ENCODE measurements around the gene CHRND.

CHRND gene

DNA sequence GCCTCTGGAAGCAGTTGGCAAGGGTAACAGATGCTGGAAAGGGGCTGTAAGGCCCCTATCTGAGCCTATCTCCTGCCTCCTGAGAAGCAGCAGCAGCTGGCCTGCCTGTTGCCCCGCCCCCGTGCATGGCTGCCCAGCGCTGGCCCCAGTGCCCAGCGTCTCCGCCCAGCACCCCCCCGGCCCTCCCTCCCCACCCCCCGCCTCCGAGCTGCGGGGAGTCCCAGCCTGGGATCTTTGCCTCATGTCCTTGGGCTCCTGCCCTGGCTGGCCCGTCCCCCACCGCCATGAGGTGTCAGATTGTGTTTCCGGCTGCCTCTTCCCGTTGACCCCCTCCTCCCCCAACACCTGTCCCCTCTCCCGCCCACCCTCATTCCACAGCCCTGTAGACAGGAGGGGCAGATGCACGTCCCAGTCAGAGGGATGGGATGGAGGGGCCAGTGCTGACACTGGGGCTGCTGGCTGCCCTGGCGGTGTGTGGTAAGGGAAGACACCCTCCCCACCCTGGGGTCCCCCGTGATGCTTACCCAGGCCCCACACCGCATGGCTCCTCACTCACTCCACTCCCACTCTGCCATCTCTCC, at the start of gene CHRND:
Gene CHRND (plus strand): TSS at position 370 of the 581 bp plus-strand sequence. CDS start 56 bp downstream, at position 426.
- no peak for DNase-seq

DNA sequence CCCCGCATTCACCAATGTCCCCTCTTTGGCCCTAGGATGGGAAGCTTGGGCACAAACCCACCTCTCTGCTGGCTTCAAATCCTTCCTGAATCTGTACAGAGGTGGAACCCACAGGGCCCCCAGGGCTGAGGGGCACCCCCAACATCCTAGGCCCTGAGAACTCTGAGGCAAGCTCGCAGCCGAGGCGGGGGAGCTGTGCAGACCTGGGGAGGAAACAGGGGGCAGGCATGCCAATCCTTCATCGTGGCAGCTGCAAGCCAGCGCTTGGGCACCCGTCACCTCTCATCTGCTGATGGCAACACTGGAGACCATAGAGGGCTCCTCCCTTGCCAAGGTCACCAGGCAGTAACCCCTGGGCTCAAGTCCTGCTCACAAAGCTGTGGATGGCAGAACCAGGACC, 49.2 kb upstream of the CHRND start:
- no peak for DNase-seq

DNA sequence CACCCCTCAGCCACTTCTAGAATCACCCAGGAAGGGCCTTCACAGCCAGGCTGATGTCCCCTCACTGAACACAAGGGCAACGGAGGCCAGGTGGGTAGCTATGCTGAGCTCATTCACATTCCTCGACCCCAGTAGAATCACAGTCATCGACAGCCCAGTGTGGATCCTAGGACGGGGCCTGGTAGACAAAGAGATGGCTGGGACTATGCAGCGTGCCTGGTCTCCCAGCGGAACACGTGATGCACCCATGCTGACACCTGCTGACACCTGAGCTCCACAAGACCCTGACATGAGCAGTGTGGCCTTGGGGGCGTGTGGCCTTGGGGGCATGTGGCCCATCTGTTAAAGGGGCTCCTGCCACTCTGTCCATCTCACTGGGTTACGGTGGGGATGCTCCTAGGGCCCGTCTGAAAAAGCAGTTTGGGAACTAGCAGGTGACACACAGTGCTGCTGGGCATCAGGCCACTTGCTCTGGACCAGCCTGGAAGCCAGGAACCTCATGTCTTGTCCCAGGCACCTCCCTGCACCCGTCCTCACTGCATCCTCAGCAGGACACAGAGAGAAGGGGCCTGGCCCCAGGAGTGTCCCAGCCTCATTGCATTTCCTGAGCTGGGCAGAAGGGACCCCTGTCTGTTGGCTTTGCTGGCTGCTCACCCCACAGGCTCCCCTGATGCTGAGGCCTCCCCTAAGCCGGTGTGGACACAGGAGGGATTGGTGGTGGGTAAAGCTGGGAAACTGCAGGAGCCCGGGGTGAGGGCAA, 48.0 kb upstream of the CHRND start:
- DNase-seq = no peak

DNA sequence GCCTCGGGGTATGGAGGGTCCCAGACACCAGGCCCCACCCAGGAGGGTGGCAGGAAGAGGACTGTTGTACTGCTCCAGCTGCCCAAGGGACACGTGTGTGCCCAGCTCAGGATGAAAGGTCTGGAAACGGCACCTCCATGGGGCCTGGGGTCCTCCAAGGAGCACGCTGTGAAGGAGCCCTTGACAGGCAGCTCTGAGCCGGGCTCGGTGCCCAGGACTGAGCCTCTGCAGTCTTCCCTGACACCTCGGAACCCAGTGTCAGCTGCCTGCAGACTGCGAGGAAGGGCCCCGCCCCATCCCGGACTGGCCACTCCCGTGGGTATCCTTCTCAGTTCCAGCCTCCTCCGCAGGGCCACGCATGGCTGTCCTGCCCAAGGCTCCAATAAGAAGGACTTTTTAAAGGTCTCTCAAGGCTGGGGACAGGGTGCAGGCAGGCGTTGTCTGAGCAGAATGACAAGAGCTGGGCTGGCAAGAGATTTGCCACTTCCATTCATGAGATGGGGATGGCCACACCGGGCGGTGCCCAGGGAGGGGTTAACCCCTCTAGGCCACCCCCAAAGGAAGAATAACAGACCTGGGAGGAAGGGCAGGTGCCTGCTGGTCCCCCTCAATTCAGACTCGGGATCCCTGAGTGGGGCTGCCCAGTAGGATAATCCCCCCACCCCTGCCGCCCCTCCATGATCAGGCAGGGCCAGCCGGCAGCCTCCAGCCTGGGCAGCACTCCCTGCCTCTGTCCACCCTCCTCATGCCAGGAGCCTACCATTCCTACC, 47.2 kb upstream of the CHRND start:
- DNase-seq = no peak

DNA sequence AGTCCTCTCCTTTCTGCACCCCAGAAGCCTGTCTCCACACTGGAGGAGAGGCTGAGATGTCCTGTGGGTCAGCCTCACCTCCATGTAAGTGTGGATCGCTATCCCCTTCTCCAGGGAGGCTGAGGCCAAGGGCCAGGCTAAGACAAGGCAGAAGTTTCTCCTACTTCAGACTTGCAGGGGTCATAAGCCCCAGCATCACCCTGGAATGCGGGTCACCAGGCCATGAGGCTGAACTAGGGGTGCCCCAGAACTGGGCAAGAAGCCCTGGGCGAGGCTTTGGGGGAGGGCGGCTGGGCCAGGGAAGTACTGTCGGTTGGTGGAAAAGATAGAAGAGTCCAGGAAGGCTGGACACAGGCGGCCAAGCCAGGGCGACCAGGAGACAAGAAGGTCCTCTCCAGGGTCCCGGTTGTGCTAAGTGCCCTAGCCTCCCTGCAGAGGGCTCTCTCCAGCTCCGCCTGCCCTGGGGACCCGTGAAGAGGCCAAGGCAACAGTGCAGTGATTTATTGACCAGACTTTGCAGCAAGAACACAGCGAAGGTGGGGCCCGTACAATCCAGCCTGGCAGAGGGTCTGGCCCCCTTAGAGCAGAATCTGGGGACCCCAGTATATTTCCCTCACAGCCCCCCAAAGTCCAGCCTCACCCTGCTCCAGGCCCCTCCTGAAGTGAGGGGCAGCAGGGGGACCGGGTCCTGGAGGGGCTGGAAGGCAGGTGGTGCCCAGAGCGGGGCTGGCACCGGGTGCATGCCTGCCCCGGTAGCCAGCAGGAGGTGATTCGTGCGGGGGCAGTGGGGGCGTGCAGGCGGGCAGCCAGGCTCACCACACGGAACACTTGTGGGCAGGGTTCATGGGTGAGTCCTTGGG, 46.4 kb upstream of the CHRND start:
- no peak for DNase-seq

DNA sequence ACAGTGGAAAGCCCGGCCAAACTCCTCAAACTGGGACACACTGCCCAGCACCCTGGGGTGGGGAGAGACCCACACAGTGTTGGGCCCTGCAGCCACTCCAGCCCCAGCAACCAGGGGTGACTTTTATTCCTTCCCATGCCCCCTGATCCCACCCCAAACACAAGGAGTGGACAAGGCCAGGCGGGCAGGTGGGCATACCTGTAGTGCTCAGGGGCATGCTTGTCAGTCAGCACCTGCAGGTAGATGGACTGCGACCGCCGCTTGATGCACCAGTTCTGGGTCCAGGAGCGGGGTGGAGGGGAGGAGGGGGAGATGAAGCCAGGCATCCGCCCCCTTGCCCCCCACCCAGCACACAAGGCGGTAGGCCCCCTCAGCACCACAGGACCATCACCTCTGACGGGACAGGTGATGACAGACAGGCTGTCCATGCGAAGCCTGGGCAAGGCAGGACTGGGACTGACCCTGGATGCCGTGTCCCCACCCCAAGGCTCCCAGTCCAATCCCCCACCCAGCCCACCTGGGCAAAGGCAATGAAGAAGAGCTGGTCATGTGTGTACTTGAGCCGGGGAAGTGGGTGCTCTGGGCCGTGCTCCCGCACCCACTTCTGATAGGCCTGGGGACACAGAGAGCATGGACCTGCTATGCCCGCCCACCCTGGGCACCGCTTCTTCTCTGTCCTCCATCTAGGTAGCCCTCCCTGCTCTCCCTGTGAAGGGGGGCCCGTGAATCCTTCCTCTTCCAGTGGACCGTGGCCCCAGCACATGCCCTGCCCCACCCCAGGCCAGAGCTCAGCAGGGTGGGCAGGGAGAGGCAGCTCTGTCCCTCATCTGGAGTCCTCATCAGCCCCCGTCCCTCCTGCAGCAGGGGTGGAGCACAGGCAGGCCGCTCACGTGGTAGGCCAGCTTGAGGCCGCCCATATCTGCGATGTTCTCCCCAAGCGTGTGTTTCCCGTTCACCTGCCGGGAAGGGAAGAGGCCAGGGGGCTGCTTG, 45.5 kb upstream of the CHRND start:
- DNase-seq = no peak

DNA sequence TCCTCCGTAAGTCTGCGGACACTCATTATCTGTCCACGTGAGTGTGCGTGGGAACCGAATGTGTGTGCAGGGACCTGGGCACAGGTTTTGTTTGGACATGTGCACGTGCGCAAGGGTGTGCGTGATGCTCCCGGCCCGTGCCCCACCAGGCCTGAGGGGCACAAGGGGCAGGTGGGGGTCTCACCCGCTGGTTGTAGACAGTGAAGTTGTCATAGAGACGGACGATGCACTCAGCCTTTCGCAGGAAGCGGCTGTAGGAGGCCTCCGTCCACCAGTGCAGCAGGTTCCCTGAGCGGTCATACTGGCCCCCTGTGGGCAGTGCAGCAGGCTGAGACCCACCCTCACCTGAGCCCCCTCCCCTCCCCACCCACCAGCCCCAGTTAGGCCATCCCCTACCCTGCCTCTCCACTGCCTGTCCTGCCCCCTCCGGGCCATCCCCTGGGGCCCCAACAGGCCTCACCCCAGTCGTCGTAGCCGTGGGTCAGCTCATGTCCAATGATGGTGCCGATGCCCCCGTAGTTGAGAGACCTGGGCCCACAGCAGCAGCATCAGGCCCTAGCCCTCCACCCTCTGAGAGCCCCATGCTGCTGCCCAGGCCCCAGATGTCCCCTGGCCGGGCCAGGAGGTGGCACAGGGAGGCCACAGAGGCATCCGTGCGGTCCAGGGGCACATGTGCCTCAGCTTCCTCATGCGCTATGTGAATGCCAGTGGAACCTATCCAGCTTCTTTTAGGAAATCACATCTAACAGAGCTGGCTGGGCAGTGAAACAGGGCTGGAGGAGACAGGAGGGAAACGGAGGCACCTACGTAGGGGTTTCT, 44.4 kb upstream of the CHRND start:
- no peak for DNase-seq

DNA sequence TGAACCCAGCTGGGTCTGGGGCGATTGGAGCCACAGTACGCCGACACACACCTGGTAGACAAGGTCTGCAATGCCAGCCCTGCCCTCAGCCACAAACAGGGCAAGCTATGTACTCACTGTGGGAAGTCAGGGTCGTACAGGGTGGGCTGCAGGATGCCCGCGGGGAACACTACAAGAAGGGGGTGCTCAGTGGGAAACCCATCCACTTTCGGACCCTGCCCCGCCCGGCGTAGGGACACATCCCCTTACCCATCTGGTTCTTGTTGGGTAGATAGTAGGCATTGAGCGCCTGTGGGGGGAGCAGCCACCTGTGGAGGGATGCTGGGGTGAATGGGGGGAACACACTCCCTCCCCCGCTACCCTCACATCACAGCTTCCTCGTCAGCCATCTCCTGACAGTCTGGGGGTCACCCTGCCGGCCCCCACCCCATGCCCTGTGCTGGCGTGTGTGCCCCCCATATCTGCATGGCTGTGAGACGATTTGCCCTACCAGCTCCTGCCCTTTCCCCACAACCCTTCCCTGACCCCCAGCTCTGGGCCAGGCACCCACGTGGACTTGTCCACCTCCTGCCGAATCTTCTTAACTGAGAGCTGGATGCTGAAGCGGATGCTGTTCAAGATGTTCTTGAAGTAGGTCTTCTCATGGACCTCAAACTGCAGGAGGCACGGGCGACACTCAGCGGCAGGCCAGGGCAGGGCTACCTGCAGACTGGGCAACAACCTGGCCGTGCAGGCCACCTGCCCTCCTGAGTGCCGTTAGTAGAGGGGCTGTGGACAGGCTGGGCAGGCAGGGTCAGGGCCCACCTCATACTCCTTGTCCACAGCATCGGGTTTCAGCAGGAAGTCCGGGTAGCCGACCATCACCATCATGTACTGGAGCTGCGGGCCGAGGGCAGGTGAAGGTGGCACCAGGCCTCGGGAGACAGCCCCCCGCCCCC, 43.4 kb upstream of the CHRND start:
- DNase-seq = no peak

DNA sequence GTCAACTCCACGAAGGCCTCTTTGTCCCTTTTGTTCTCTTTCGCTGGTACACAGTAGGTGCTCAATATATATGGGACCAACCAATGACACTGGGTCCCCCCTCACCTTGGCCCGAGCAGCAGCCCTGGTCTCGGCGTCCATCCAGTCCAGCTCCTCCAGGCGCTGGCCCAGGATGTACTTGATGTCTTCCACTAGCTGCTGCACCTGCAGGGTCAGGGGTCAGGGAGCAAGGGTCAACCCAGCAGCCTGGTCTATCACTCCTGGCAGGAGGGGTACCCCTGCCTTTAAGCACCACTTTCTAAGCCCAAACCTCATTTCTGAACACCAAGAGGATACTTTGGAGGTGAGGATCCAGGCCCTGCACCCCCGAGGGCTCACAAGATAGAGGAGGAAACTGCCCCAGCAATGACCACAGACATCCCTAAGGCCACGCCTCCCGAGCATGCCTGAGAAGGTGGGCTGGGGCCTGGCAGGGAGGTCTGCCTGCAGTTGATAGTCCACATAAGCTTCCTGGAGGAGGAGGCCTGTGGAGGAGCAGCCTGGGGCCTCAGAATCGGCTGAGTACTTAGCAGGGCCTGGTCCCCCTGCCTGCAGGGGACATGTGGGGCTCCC, 42.5 kb upstream of the CHRND start:
- DNase-seq = no peak

DNA sequence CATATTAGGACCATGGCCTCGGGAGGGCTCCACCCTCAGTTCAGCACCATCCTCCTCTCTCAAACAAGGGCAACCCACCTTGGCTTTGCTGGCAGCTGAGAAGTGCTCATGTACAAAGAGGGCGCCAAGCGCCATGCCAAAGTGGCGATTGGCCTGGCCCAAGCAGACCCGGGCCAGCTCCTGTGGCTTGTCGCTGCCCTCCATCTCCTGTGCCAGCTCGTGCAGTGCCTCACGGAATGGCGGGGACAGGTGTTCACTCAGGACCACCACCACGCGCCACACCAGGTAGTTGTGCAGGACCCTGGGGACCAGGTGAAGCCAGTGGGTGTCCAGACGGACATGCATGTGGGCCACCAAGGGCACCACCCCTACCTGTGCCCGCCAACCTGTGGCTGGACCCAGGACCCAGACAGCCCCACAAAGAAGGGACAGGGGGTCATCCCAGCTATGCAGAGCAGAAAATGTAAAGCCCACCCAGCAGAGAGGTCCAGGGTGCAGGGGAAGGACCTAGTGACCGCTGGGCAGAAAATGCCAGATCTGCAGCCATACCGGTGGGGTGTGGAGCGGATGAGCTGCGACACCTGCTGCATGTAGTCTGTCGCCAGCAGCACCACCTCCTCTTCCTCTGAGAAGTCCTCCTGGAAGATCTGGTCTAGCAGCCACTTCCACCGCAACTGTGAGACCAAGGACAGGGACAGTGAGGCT, 41.9 kb upstream of the CHRND start:
- DNase-seq = no peak

DNA sequence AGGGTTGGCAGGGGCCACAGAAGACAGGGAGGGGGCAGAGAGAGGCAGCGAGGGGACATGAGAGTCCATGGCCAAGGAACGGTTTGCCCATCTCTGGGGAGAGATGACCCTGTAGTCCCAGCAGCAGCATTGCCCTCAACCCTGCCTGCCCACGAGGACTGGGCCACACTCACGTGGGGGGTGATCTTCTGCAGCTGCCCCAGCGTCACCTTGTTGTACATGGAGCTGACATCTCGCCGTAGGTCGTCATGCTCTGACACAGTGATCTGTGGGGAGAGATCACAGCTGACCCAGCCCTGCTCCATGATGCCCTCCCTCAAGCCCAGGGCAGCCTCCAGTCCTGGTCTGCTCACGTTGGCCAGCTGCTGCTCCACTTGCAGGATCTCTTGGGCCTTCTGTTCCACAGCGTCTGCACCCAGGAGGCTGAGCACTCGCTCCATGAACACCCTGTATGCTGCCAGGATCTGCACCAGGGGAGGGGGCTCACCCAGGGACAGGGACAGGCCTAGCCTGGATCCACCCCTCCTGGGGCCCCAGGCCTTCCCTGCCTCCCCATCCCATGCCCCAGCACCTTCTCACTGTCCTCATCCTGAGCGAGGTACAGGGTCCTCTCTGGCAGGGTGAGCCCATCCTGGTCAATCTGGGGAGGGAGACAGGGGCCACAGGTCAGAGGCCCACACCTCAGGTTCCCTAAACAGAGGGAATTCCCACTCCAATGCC, 41.2 kb upstream of the CHRND start:
- DNase-seq = no peak

DNA sequence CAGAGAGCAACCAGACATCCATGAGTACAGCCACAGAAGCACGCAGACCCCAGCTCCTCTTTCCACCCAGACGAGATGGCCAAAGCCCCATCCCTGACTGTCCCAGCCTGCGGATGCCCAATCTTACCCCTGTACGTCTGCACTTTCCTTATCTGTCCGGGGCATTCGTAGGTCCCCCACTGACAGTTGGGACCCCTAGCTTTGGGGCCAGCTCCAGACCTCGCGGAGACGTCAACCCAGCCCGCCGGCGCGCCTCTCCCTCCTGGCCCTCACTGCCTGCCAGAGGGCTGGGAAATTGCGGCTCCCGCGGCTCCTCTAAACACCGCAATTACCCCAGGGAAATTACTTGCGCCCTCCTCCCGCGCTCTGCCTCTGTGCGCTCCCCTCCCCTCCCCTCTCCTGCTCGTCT, 40.6 kb upstream of the CHRND start:
- DNase-seq = no peak

DNA sequence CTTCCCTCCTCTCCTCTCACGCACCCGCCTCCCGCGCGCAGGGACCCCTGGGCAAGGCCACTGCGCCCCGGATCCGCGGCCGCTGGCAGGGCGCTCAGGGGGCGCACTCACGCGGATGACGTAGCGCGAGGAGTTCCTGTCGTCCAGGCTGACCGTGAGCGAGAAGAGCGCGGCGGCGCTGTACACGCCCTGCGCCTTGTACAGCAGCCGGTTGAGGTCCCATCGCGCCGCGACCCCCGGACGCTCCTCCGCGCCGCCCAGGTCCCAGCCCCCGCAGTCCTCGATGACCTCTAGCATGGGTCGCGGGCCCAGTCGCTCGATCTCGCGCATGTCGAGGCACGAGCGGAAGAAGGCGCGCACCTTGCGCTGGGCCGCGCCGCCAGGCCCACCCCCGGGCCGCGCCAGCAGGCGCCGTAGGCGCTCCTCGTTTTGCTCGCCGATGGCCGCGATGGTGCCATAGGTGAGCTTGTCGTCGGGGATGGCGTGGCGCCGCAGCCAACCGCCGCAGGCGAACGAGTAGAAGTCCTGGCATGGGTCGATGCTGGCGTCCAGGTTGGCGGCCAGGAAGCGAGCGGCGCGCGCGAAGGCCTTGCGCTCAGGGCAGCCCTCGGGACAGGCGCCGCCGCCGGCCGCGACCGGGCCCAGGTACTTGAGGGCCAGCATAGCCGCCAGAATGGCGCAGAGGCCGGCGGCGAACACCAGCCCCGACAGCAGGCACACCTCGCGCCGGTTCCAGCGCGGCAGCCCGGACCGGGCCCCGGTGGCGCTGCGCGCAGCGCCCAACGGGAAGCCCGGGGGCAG, 40.0 kb upstream of the CHRND start:
- no peak for DNase-seq

DNA sequence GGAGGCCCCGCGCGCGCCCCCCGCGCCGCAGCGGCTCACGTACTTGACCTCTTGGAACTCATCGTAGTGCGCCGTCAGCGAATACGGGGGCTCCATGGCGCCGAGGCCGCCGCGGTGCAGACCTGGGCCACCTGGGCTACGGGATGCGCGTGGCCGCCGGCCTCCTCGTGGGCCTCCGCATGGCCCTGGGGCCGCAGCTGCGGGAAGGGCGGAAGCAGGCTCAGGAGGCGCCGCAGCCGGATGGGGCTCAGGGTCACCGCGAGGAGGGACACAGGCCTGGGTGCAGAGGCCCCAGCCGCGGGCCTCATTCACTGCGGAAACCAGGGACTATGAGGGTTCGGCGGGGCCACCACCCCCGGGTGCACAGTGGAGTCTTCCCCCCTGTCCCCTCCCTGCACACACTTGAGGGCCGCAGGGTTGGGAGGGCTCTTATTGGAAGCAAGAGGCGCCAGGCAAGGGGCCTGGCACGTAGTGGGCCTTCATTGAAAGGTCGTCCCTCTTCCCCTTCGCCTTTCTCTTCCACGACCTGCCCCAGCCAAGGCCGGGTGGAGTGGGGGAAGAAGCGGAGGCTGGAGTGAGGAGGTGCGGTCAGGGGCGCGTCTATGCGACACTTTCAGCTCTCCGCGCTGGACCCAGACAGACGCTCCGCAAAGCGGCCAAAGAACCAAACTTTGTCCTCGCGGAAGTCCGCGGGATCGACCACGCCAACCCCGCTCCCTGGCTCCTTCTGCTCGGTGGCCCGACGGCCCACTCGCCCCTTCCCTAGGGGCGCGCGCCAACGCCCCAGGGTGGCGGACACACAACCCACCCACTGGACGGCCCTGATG, 39.2 kb upstream of the CHRND start:
- DNase-seq = no peak

DNA sequence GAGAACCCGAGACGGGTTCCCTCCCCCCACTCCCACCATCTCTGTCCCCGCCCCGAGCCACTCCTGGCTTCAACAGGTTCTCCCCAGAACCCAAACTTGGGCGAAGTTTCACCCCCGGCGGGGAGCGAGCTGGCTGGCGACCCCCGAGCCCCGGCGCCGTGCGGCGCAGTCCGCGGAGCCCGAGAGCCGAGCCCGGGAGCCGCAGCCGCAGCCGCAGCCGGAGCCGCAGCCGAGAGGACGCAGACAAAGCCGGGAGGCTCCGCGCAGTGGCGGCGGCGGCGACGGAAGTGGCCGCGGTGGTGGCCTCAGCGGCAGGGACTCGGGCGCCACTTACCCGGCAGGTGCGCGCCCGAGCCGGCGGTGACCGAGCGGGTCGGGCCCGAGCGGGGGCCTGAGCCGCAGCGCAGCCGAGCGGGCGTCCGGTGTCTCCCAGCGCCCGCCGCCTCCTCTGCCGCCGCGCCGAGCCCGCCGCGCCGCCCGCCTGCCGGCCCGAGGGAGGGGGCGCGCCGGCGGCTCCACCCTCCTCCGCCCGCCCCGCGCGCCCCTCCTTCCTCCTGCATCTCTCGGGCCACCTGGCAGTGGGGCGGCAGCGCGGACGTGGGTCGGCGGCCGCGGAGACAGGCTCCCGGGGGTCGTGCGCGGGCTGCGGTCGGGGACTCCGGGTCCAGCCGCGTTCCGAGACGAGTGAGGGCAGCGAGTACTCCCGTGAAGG, 38.4 kb upstream of the CHRND start, which contains the start of gene ECEL1:
Gene ECEL1 (minus strand): TSS at position 450 of the 712 bp plus-strand sequence. CDS start 1,181 bp downstream, outside the sequence.
- DNase-seq = no peak

All from activated CD4-positive, alpha-beta T cell treated with anti-CD3 and anti-CD28 coated beads, Interleukin-2, amount 50 U/mL, for 16 hours (primary cell).